Esophagus squamous epithelium (tissue), 4 donors: ENCODE measurements around the gene ADI1.

ENCODE experiments used
- POLR2A ChIP-seq, 4 donors: fragments of 450-650 bp; IDR thresholded peaks; one replicate each; pipeline ENCODE4 v1.6.1; 2017; ENCODE audit warnings: antibody characterized with exemption in 4 of 4, mild to moderate bottlenecking in 4 of 4, moderate library complexity in 3 of 4
- TF ChIP-seq, protein P1 (sequence below), 6 experiments: fragments of 450-650 bp in 4 of 6; fragments of 200-600 bp in 2 of 6; sonication (generic) in 2 of 6; IDR thresholded peaks; one replicate each; pipeline ENCODE4 v1.5.1; 2016 to 2019; ENCODE audit warnings: antibody characterized with exemption in 6 of 6, mild to moderate bottlenecking in 4 of 6, moderate library complexity in 4 of 6

- TF ChIP-seq, protein P1, sequence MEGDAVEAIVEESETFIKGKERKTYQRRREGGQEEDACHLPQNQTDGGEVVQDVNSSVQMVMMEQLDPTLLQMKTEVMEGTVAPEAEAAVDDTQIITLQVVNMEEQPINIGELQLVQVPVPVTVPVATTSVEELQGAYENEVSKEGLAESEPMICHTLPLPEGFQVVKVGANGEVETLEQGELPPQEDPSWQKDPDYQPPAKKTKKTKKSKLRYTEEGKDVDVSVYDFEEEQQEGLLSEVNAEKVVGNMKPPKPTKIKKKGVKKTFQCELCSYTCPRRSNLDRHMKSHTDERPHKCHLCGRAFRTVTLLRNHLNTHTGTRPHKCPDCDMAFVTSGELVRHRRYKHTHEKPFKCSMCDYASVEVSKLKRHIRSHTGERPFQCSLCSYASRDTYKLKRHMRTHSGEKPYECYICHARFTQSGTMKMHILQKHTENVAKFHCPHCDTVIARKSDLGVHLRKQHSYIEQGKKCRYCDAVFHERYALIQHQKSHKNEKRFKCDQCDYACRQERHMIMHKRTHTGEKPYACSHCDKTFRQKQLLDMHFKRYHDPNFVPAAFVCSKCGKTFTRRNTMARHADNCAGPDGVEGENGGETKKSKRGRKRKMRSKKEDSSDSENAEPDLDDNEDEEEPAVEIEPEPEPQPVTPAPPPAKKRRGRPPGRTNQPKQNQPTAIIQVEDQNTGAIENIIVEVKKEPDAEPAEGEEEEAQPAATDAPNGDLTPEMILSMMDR (IDR thresholded peaks at IDR 0.05) = peak in 2 of 6 experiments; percentile 4 to 35
- TF ChIP-seq POLR2A (IDR thresholded peaks at IDR 0.05) = peak in 2 of 4 donors; percentile 31 to 32
Observed at GRCh38 chr2:3518496-3519254, 656 bp downstream of the ADI1 start.
